Activated CD4-positive, alpha-beta memory T cell treated with anti-CD3 and anti-CD28 coated beads for 36 hours (primary cell): Measurements from ENCODE around the gene GLT8D1. TPM values are rescaled to one million over a fixed set of nuclear protein-coding genes. Genes with fewer than 3 reads are reported as not detected.

ENCODE experiments used
- CTCF ChIA-PET: fragments of 350-600 bp; sonication (Branson Sonifier 250); formaldehyde crosslinking; loops from one replicate; lab custom pipeline; 2021; ENCODE audit warnings: antibody characterized with exemption, inconsistent platforms; lab: Charles Lee
- POLR2A ChIA-PET: fragments of 350-600 bp; sonication (Branson Sonifier 250); formaldehyde crosslinking; loops from one replicate; lab custom pipeline; 2021; ENCODE audit warnings: antibody characterized with exemption; lab: Charles Lee
- DNase-seq: peaks from one replicate; pipeline ENCODE4 v3.0.0-alpha.2; 2020
- H3K27ac Mint-ChIP-seq: one replicate; pipeline ENCODE4 v1.8.0; 2021; ENCODE audit warnings: mixed read lengths
- H3K27me3 Mint-ChIP-seq: one replicate; pipeline ENCODE4 v1.8.0; 2021; ENCODE audit warnings: mixed read lengths
- H3K36me3 Mint-ChIP-seq: one replicate; pipeline ENCODE4 v1.8.0; 2021; ENCODE audit warnings: mixed read lengths
- H3K4me1 Mint-ChIP-seq: one replicate; pipeline ENCODE4 v1.8.0; 2021; ENCODE audit warnings: low read depth, mixed read lengths
- H3K4me3 Mint-ChIP-seq: one replicate; pipeline ENCODE4 v1.8.0; 2021; ENCODE audit warnings: mild to moderate bottlenecking, mixed read lengths
- H3K9me3 Mint-ChIP-seq: one replicate; pipeline ENCODE4 v1.8.0; 2021; ENCODE audit warnings: mixed read lengths
- intact Hi-C: fragments of 100-400 bp; cut with micrococcal nuclease; formaldehyde crosslinking; loops from one replicate; pipeline ENCODE4 v1.15.1; 2023
- total RNA-seq, 2 experiments: library from RNA; stranded (reverse); gene quantifications; one replicate each; pipeline ENCODE4 v1.2.3, GENCODE V29; 2021

The GLT8D1 gene, protein sequence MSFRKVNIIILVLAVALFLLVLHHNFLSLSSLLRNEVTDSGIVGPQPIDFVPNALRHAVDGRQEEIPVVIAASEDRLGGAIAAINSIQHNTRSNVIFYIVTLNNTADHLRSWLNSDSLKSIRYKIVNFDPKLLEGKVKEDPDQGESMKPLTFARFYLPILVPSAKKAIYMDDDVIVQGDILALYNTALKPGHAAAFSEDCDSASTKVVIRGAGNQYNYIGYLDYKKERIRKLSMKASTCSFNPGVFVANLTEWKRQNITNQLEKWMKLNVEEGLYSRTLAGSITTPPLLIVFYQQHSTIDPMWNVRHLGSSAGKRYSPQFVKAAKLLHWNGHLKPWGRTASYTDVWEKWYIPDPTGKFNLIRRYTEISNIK
- total RNA-seq = 10 to 100 TPM; 34.1 to 36.9 TPM

DNA sequence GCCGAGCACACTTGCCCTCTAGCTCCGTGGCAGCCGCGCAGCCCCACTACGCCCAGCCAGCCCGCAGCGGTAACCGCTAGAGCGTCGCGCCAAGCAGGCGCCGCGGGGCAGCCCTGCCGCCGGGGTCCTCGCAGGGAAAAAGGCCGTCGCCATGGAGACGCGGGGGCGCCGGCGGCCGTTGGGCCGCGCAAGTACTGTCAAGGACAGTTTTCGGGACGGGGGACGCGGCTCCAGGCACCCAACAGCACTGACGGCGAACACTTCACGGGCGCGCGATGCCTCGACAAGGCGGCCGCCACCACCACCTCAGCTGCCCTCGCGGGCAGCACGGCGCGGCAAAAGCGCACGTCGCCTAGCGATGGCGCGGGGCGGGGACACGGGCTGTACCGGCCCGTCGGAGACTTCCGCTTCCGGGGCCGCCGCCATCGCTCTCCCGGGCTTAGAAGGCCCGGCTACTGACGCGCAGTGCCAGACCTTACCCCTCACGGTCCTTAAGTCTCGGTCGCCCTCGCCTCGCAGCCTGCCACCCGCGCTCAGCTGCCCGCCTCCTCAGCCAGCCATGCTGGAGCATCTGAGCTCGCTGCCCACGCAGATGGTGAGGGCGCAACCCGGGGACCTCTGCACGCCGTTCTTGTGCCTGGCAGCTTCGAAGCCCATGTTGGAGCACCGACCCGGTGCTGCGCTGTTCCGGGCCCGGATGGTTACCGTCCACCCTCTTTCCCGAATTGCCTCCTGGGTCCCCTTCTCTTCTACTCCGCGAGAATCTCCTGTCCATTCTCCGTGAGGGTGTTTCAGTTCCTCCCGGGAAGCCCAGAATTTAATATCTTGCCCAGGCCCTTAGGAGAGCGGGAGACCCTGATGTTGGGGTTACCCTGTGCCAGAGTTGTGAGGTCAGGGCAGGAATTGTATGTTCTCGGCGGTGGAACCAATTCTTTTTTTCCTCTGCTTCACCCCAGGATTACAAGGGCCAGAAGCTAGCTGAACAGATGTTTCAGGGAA, at the start of gene GLT8D1, which contains the start of gene SPCS1:
GLT8D1 (minus strand) TSS at position 104 of the 999 bp plus-strand sequence. CDS start 5,331 bp downstream, outside the sequence.
SPCS1 (plus strand) TSS at position 419 of the 999 bp plus-strand sequence; CDS start at position 560, 141 bp downstream.
- intact Hi-C loops = loop anchor here (1.0 to 5.0 kb wide), 4 partner anchors 9 to 249 kb away; partner anchors contain the start of genes NEK4, NISCH and PBRM1

DNA sequence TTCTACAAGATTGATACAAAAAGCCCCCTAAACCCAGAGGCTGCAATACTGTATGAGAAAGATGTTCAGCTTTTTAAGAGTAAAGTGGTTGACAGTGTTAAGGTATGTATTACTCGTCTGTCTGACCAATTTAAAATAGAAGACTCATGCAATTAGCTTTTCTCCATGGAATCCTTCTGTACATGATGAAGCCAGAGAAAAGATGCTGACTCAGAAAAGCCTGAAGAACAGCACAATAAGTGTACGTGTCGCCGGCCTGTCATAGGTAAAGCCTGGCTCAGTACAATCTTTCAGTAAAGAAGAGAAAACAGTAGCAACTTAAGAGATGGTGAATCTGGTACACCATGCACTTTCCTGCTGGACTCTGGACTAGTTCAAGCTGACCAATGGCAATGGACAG, 48.8 kb upstream of the GLT8D1 start:
- Mint-ChIP-seq H3K36me3 (peaks cover 32% of the 10 kb centered on the region), H3K27me3 (no peaks in the 10 kb centered on the region), H3K4me3 (no peak overlapping the region), H3K27ac (no peak overlapping the region), H3K4me1 (peaks cover 1% of the 10 kb centered on the region), H3K9me3 (no peaks in the 10 kb centered on the region)
- no peak for DNase-seq
- intact Hi-C loops = no loop called here
- ChIA-PET CTCF (no interaction called here), POLR2A (no interaction called here)

More for the DNA sequence above, at the start of gene GLT8D1, which contains the start of gene SPCS1:
- Mint-ChIP-seq H3K4me3 (peak within 1 kb of the TSS; percentile 96), H3K27ac (peak within 1 kb of the TSS; percentile 89), H3K27me3 (no peaks in the 10 kb centered on the region), H3K4me1 (peaks cover 25% of the 10 kb centered on the region), H3K36me3 (peaks cover 12% of the 10 kb centered on the region), H3K9me3 (no peaks in the 10 kb centered on the region)
- ChIA-PET CTCF (interaction anchor here (0.6 to 0.9 kb wide), 2 partner anchors 170 to 453 kb away, joined by 3 to 5 read pairs; partner anchors contain the start of gene UQCC5), POLR2A (interaction anchor here (0.6 to 2.5 kb wide), 13 partner anchors 10 to 184 kb away, joined by 3 to 14 read pairs (median 5); partner anchors contain the start of genes GNL3, PBRM1 and UQCC5)
- peak; percentile 88 for DNase-seq

DNA sequence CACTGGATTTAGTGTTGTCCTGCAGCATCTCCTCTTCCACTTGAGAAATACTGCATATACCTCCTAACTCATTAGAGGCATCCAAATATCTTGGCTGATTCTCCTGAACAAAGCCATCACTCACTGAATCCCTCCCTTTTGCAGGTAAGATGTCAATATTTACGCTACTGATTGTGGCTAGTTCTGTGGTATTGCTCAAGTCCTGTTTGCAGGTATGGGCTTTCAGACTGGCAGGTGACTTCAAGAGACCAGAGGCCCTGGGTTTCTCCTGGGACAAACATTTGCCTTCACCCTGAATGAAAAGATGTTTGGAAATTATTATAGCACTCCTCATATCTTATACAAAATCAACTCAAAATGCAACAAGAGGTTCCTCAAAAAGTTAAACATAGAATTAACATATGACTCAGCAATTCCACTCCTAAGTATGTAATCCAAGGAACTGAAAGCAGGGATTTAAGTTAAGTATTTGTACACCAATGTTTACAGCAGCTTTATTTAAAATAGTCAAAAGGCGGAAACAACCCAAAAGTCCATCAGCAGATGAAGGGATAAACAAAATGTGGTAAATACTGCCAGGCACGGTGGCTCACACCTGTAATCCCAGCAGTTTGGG, 46.6 kb upstream of the GLT8D1 start:
- CTCF ChIA-PET = no interaction called here
- H3K4me1 Mint-ChIP-seq = no peaks in the 10 kb centered on the region
- intact Hi-C loops = no loop called here
- POLR2A ChIA-PET = no interaction called here
- H3K9me3 Mint-ChIP-seq = no peaks in the 10 kb centered on the region
- peaks cover 32% of the 10 kb centered on the region for H3K36me3 Mint-ChIP-seq
- H3K4me3 Mint-ChIP-seq = no peak overlapping the region
- no peak for DNase-seq
- H3K27ac Mint-ChIP-seq = no peak overlapping the region
- no peaks in the 10 kb centered on the region for H3K27me3 Mint-ChIP-seq

DNA sequence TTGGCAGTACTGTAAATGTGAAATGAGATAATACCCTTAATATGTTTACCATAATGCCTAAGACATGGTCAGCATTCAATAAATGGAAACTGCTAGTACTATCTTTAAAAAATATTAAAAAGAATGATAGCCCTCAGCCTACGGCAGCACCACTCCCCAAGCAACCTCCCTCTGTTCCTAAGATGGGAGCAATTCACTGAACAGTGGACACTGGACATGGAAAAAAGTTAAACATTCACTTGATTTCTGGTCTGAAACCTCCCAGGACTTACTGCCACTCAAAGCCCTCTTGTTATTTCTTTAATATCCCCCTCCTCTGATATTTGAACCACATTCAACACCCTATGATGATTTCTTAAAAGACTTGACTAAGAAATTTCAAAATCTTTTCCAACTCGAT, 38.1 kb upstream of the GLT8D1 start:
- Mint-ChIP-seq H3K27me3 (no peaks in the 10 kb centered on the region), H3K27ac (no peak overlapping the region), H3K4me1 (no peaks in the 10 kb centered on the region), H3K4me3 (no peak overlapping the region), H3K36me3 (peaks cover 33% of the 10 kb centered on the region), H3K9me3 (no peaks in the 10 kb centered on the region)
- intact Hi-C loops = loop anchor here (2.0 kb wide), 1 partner anchor 191 kb away; no protein-coding TSS in a partner anchor
- ChIA-PET CTCF (interaction anchor here (1.0 to 1.4 kb wide), 2 partner anchors 56 to 77 kb away, joined by 5 to 6 read pairs; no protein-coding TSS in a partner anchor), POLR2A (no interaction called here)
- no peak for DNase-seq

- Mint-ChIP-seq H3K9me3 (no peaks in the 10 kb centered on the region), H3K4me3 (no peak overlapping the region), H3K27me3 (no peaks in the 10 kb centered on the region), H3K36me3 (peaks cover 27% of the 10 kb centered on the region), H3K4me1 (no peaks in the 10 kb centered on the region), H3K27ac (no peak overlapping the region)
- intact Hi-C loops = loop anchor here (2.0 kb wide), 1 partner anchor 192 kb away; no protein-coding TSS in a partner anchor
- no peak for DNase-seq
- CTCF ChIA-PET = interaction anchor here (1.0 to 1.4 kb wide), 2 partner anchors 56 to 78 kb away, joined by 5 to 6 read pairs; no protein-coding TSS in a partner anchor
- POLR2A ChIA-PET = no interaction called here
Measured at GRCh38 chr3:52743152-52743551, 37.6 kb upstream of the GLT8D1 start.

GRCh38 chr3:52742418-52743041, 36.9 kb upstream of the GLT8D1 start:
- DNase-seq = no peak
- ChIA-PET CTCF (interaction anchor here (0.7 to 1.4 kb wide), 5 partner anchors 8 to 193 kb away, joined by 3 to 6 read pairs (median 3); no protein-coding TSS in a partner anchor), POLR2A (no interaction called here)
- Mint-ChIP-seq H3K36me3 (peaks cover 28% of the 10 kb centered on the region), H3K9me3 (no peaks in the 10 kb centered on the region), H3K27me3 (no peaks in the 10 kb centered on the region), H3K4me1 (no peaks in the 10 kb centered on the region), H3K4me3 (no peak overlapping the region), H3K27ac (no peak overlapping the region)
- intact Hi-C loops = loop anchor here (1.0 to 2.0 kb wide), 2 partner anchors 192 to 330 kb away; no protein-coding TSS in a partner anchor

DNA sequence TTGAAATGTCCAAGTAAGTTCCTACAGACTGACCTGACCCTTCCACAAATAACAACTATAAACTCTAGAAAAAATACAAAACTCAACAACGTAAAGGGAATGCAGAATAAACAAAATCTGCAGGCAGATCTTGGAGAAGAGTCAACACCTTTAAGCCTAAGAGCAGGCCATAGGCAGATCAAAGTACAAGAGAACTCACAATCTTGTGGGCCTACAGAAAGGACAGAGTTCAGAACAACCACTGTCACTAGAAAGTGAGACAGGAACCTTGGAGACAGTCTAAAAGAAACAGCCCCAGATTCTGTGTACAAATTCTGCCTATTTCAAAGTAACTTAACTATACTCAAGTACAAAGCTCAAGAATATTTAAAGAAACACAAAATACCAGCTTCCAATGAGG, 34.1 kb upstream of the GLT8D1 start:
- CTCF ChIA-PET = no interaction called here
- Mint-ChIP-seq H3K4me1 (no peaks in the 10 kb centered on the region), H3K36me3 (peaks cover 34% of the 10 kb centered on the region), H3K4me3 (no peak overlapping the region), H3K9me3 (no peaks in the 10 kb centered on the region), H3K27ac (no peak overlapping the region), H3K27me3 (no peaks in the 10 kb centered on the region)
- POLR2A ChIA-PET = no interaction called here
- no peak for DNase-seq
- intact Hi-C loops = no loop called here

DNA sequence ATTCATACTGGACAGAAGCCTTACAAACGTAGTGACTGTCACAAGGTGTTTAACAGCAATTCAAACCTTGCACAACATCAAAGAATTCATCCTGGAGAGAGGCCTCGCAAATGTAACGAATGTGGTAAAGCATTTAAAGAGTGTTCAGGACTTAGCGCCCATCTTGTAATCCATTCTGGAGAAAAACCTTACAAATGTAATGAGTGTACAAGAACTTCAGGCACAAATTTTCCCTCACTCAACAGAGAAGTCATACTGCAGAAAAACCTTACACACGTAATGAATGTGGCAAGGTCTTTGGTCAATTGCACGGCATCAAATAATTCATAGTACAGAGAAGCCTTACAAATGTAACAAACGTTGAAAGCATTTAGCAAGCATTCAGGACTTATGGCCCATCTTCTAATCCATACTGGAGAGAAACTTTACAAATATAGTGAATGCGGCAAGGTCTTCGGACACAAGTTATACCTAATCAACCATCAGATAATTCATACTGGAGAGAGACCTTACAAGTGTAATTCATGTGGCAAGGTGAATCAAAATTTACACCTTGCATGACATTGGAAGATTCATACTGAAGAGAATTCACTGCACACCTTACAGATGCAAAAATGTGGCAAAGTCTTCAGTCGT, 27.8 kb upstream of the GLT8D1 start:
- Mint-ChIP-seq H3K27ac (no peak overlapping the region), H3K9me3 (peaks cover 29% of the 10 kb centered on the region), H3K4me3 (no peak overlapping the region), H3K4me1 (peaks cover 6% of the 10 kb centered on the region), H3K36me3 (peaks cover 65% of the 10 kb centered on the region), H3K27me3 (no peaks in the 10 kb centered on the region)
- POLR2A ChIA-PET = no interaction called here
- intact Hi-C loops = no loop called here
- CTCF ChIA-PET = interaction anchor here (0.6 kb wide), 1 partner anchor 462 kb away, joined by 3 read pairs; no protein-coding TSS in a partner anchor
- no peak for DNase-seq

DNA sequence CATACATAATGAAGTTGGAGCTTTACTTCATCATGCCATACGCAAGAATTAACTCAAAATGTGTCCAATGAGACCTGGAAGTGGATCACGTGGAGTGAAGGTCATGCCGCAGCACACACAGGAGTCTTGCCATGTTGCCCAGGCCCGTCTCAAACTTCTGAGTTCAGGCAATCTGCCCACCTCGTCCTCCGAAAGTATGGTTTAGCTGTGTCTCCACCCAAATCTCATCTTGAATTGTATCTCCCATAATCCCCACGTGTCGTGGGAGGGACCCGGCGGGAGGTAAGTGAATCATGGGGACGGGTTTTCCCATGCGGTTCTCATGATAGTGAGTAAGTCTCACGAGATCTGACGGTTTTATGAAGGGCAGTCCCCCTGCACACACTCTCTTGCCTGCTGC, 26.0 kb upstream of the GLT8D1 start:
- ChIA-PET POLR2A (no interaction called here), CTCF (no interaction called here)
- no peak for DNase-seq
- intact Hi-C loops = no loop called here
- H3K4me1 Mint-ChIP-seq = peaks cover 6% of the 10 kb centered on the region
- peaks cover 30% of the 10 kb centered on the region for H3K9me3 Mint-ChIP-seq
- no peaks in the 10 kb centered on the region for H3K27me3 Mint-ChIP-seq
- H3K27ac Mint-ChIP-seq = no peak overlapping the region
- H3K36me3 Mint-ChIP-seq = peaks cover 60% of the 10 kb centered on the region
- no peak overlapping the region for H3K4me3 Mint-ChIP-seq

DNA sequence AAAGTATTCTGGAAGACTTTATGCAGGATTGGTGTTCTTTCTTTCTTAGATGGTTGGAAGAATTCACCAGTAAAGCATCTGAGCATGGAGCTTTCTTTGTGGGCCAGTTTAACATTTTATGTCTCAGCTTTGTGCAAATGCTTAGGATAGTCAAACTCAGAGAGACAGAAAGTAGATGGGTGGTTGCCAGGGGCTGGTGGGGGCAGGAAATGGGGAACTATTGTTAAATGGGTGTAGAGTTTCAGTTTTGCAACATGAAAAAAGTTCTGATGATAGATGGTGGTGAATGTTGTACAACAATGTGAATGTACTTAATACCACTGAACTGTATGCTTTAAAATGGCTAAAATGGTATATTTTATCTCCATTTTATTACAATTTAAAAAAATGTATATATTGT, 25.1 kb upstream of the GLT8D1 start:
- DNase-seq = no peak
- POLR2A ChIA-PET = no interaction called here
- Mint-ChIP-seq H3K4me1 (peaks cover 6% of the 10 kb centered on the region), H3K27ac (no peak overlapping the region), H3K4me3 (no peak overlapping the region), H3K9me3 (peaks cover 30% of the 10 kb centered on the region), H3K27me3 (no peaks in the 10 kb centered on the region), H3K36me3 (peaks cover 56% of the 10 kb centered on the region)
- CTCF ChIA-PET = no interaction called here
- intact Hi-C loops = no loop called here
